ENCODE data around the gene GRWD1.

Gene GRWD1

GRCh38 chr19:48479686-48480085 lies 33.9 kb downstream of the GRWD1 start:
- DNase-seq (ENCODE audit: extremely low read depth, insufficient read length) = no peak
- no peak for TF ChIP-seq CTCF (IDR thresholded peaks at IDR 0.05; ENCODE audit: insufficient read depth, low read length, poor library complexity, severe bottlenecking)

GRCh38 chr19:48480183-48480557 lies 34.4 kb downstream of the GRWD1 start:
- no peak for DNase-seq (ENCODE audit: extremely low read depth, insufficient read length)
- Histone ChIP-seq H3K27me3 (replicated peaks; ENCODE audit: control insufficient read depth, insufficient read depth, low read length) (no peaks in the 10 kb centered on the region), H3K4me3 (replicated peaks; ENCODE audit: low read depth, low read length) (no peak overlapping the region), H3K36me3 (ENCODE audit: control insufficient read depth, insufficient read depth, low read length) (peaks cover 17% of the 10 kb centered on the region)
- TF ChIP-seq CTCF (IDR thresholded peaks at IDR 0.05; ENCODE audit: insufficient read depth, low read length, poor library complexity, severe bottlenecking) = no peak

More at GRCh38 chr19:48479686-48480085, 33.9 kb downstream of the GRWD1 start:
- Histone ChIP-seq H3K4me3 (replicated peaks; ENCODE audit: low read depth, low read length) (no peak overlapping the region), H3K27me3 (replicated peaks; ENCODE audit: control insufficient read depth, insufficient read depth, low read length) (no peaks in the 10 kb centered on the region), H3K36me3 (ENCODE audit: control insufficient read depth, insufficient read depth, low read length) (peaks cover 17% of the 10 kb centered on the region)

- no peak for DNase-seq (ENCODE audit: extremely low read depth, insufficient read length)
- Histone ChIP-seq H3K27me3 (replicated peaks; ENCODE audit: control insufficient read depth, insufficient read depth, low read length) (no peaks in the 10 kb centered on the region), H3K36me3 (ENCODE audit: control insufficient read depth, insufficient read depth, low read length) (peaks cover 13% of the 10 kb centered on the region), H3K4me3 (replicated peaks; ENCODE audit: low read depth, low read length) (no peak overlapping the region)
- no peak for TF ChIP-seq CTCF (IDR thresholded peaks at IDR 0.05; ENCODE audit: insufficient read depth, low read length, poor library complexity, severe bottlenecking)
Observed at GRCh38 chr19:48480558-48481500, 35.0 kb downstream of the GRWD1 start.

GRCh38 chr19:48481846-48482639 lies 36.3 kb downstream of the GRWD1 start:
- Histone ChIP-seq H3K4me3 (replicated peaks; ENCODE audit: low read depth, low read length) (no peak overlapping the region), H3K36me3 (ENCODE audit: control insufficient read depth, insufficient read depth, low read length) (peaks cover 7% of the 10 kb centered on the region), H3K27me3 (replicated peaks; ENCODE audit: control insufficient read depth, insufficient read depth, low read length) (no peaks in the 10 kb centered on the region)
- no peak for DNase-seq (ENCODE audit: extremely low read depth, insufficient read length)
- no peak for TF ChIP-seq CTCF (IDR thresholded peaks at IDR 0.05; ENCODE audit: insufficient read depth, low read length, poor library complexity, severe bottlenecking)

GRCh38 chr19:48483301-48483700 lies 37.5 kb downstream of the GRWD1 start:
- Histone ChIP-seq H3K4me3 (replicated peaks; ENCODE audit: low read depth, low read length) (no peak overlapping the region), H3K27me3 (replicated peaks; ENCODE audit: control insufficient read depth, insufficient read depth, low read length) (no peaks in the 10 kb centered on the region), H3K36me3 (ENCODE audit: control insufficient read depth, insufficient read depth, low read length) (peaks cover 2% of the 10 kb centered on the region)
- TF ChIP-seq CTCF (IDR thresholded peaks at IDR 0.05; ENCODE audit: insufficient read depth, low read length, poor library complexity, severe bottlenecking) = no peak
- no peak for DNase-seq (ENCODE audit: extremely low read depth, insufficient read length)

Measured in GM06990 (cell line).